Neural progenitor cell (in vitro differentiated cells): ENCODE results near the gene DNAJC30. TPM values are rescaled to one million over a fixed set of nuclear protein-coding genes. Genes with fewer than 3 reads are reported as not detected.

Experiments used
- DNase-seq: peaks from one replicate; pipeline ENCODE4 v3.0.0-alpha.2; 2016; ENCODE audit warnings: low spot score
- H2AFZ ChIP-seq: fragments of 200-600 bp; sonication (generic); replicated peaks from 2 replicates; pipeline ENCODE4 v1.6.1; 2016; ENCODE audit warnings: antibody characterized with exemption
- H3F3A ChIP-seq: fragments of 200-600 bp; sonication (generic); 2 replicates; pipeline ENCODE4 v1.6.1; 2016; ENCODE audit warnings: antibody characterized with exemption, low read depth
- H3K27ac ChIP-seq: fragments of 200-600 bp; sonication (generic); 2 replicates; pipeline ENCODE4 v1.5.1; 2016; ENCODE audit warnings: mild to moderate bottlenecking
- H3K27me3 ChIP-seq: fragments of 200-600 bp; sonication (generic); 2 replicates; pipeline ENCODE4 v1.6.1; 2016; ENCODE audit warnings: mild to moderate bottlenecking, moderate library complexity
- H3K36me3 ChIP-seq: fragments of 200-600 bp; sonication (generic); 2 replicates; pipeline ENCODE4 v1.5.1; 2016
- H3K4me1 ChIP-seq: fragments of 200-600 bp; sonication (generic); 2 replicates; pipeline ENCODE4 v1.6.1; 2016; ENCODE audit warnings: mixed run types
- H3K4me2 ChIP-seq: fragments of 200-600 bp; sonication (generic); 2 replicates; pipeline ENCODE4 v1.6.1; 2016
- H3K4me3 ChIP-seq: fragments of 200-600 bp; sonication (generic); 2 replicates; pipeline ENCODE4 v1.5.1; 2016
- H3K79me2 ChIP-seq: fragments of 200-600 bp; sonication (generic); 2 replicates; pipeline ENCODE4 v1.6.1; 2016; ENCODE audit warnings: low read depth
- H3K9ac ChIP-seq: fragments of 200-600 bp; sonication (generic); 2 replicates; pipeline ENCODE4 v1.6.1; 2016
- H3K9me3 ChIP-seq: fragments of 200-600 bp; sonication (generic); 2 replicates; pipeline ENCODE4 v1.5.1; 2016; ENCODE audit warnings: low read depth
- H4K20me1 ChIP-seq: fragments of 200-600 bp; sonication (generic); 2 replicates; pipeline ENCODE4 v1.6.1; 2016; ENCODE audit warnings: low read depth
- H3K27ac Mint-ChIP-seq: 3 replicates; pipeline ENCODE4 v1.8.0; 2021; ENCODE audit warnings: mixed read lengths
- H3K27me3 Mint-ChIP-seq: 2 replicates; pipeline ENCODE4 v1.8.0; 2022; ENCODE audit warnings: low read depth, mild to moderate bottlenecking, inconsistent platforms, moderate library complexity, mixed read lengths; ENCODE audit not compliant: insufficient read depth
- H3K36me3 Mint-ChIP-seq: 3 replicates; pipeline ENCODE4 v1.8.0; 2021; ENCODE audit warnings: mixed read lengths
- H3K4me1 Mint-ChIP-seq: 3 replicates; pipeline ENCODE4 v1.8.0; 2021; ENCODE audit warnings: mixed read lengths
- H3K4me3 Mint-ChIP-seq: 3 replicates; pipeline ENCODE4 v1.8.0; 2021; ENCODE audit warnings: mild to moderate bottlenecking, moderate library complexity, mixed read lengths
- H3K9me3 Mint-ChIP-seq: 3 replicates; pipeline ENCODE4 v1.8.0; 2020; ENCODE audit warnings: mixed read lengths
- EZH2 ChIP-seq: fragments of 200-600 bp; sonication (generic); IDR thresholded peaks from 2 replicates; pipeline ENCODE4 v1.6.1; 2017; ENCODE audit warnings: antibody characterized with exemption, mild to moderate bottlenecking, moderate library complexity
- EZH2phosphoT487 ChIP-seq: fragments of 200-600 bp; sonication (generic); IDR thresholded peaks from 2 replicates; pipeline ENCODE4 v1.6.1; 2017; ENCODE audit warnings: antibody characterized with exemption
- total RNA-seq: library from RNA; depleted of rRNA; stranded (reverse); fragments of >200 nt; gene quantifications from 2 replicates; pipeline ENCODE4 v1.2.3, GENCODE V29; 2015; ENCODE audit warnings: low replicate concordance
- TF ChIP-seq, protein P1 (sequence below): fragments of 200-600 bp; sonication (generic); IDR thresholded peaks from 2 replicates; pipeline ENCODE4 v1.5.1; 2017; ENCODE audit warnings: antibody characterized with exemption, mild to moderate bottlenecking

The DNAJC30 gene
- total RNA-seq, 1 donor from 2014 or later, result 0.94 TPM

DNA sequence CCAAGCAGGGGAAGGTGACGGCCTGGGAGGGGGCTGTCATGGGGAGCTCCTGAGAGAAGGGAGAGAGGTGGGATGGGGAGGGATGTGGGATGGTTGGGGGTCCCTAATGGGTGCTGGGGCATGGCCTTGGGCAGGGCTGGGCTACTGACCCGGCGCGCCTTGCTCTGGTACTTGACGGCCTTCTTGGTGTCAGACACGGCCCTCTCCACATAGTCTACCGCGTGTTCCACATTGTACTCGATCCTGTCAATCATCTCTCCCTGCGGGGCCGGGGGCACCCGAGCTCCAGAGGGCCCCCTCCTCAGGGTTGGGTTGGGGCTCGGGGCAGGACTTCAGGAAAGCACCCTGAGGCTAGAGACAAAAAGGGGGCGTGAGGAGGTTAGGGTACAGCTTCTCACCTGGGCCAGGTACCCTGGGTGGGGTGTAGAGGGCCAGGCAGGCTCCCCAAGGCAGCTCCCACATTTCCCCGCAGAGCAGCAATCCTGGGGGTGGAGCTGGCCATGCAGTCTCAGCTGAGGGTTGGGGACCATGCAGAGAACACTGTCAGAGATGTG lies 17.4 kb upstream of the DNAJC30 start:
- Histone ChIP-seq H4K20me1 (peaks cover 21% of the 10 kb centered on the region), H3K4me2 (no peak overlapping the region), H3K27ac (no peak overlapping the region), H3F3A (peaks cover 16% of the 10 kb centered on the region), H3K36me3 (no peaks in the 10 kb centered on the region), H3K79me2 (no peaks in the 10 kb centered on the region), H3K4me1 (peaks cover 9% of the 10 kb centered on the region), H2AFZ (no peak overlapping the region), H3K27me3 (no peaks in the 10 kb centered on the region), H3K4me3 (no peak overlapping the region), H3K9ac (no peak overlapping the region), H3K9me3 (no peaks in the 10 kb centered on the region)
- TF ChIP-seq, protein P1, sequence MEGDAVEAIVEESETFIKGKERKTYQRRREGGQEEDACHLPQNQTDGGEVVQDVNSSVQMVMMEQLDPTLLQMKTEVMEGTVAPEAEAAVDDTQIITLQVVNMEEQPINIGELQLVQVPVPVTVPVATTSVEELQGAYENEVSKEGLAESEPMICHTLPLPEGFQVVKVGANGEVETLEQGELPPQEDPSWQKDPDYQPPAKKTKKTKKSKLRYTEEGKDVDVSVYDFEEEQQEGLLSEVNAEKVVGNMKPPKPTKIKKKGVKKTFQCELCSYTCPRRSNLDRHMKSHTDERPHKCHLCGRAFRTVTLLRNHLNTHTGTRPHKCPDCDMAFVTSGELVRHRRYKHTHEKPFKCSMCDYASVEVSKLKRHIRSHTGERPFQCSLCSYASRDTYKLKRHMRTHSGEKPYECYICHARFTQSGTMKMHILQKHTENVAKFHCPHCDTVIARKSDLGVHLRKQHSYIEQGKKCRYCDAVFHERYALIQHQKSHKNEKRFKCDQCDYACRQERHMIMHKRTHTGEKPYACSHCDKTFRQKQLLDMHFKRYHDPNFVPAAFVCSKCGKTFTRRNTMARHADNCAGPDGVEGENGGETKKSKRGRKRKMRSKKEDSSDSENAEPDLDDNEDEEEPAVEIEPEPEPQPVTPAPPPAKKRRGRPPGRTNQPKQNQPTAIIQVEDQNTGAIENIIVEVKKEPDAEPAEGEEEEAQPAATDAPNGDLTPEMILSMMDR, result no peak
- TF ChIP-seq EZH2phosphoT487, result no peak
- TF ChIP-seq EZH2, result no peak
- no peaks in the 10 kb centered on the region for H3K9me3 Mint-ChIP-seq
- H3K4me1 Mint-ChIP-seq, result peaks cover 16% of the 10 kb centered on the region
- H3K4me3 Mint-ChIP-seq, result no peak overlapping the region
- DNase-seq, result no peak
- peaks cover 12% of the 10 kb centered on the region for H3K36me3 Mint-ChIP-seq
- H3K27me3 Mint-ChIP-seq, result peaks cover 11% of the 10 kb centered on the region
- no peak overlapping the region for H3K27ac Mint-ChIP-seq

DNA sequence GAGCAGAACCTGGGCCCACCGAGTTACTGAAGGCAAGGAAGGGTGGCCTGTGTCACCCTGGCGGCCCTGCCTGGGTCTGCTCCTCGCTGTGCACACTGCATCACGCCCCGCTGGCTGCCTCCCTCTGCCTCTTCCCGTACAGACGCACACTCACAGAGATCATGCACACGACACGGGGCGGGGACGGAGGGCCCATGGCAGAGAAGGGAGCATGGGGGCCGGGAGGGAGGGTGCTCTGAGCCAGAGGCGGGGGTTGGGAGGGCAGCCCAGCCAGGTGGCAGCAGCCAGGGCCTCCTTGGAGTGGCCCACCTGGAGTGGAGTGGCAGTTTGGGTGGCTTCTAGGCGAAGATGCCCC lies 16.8 kb upstream of the DNAJC30 start:
- TF ChIP-seq, protein P1, result no peak
- TF ChIP-seq EZH2phosphoT487 (no peak), EZH2 (no peak)
- H3K9me3 Mint-ChIP-seq, result no peaks in the 10 kb centered on the region
- peaks cover 9% of the 10 kb centered on the region for H3K27me3 Mint-ChIP-seq
- H2AFZ ChIP-seq, result no peak overlapping the region
- peaks cover 16% of the 10 kb centered on the region for H3K4me1 Mint-ChIP-seq
- peaks cover 15% of the 10 kb centered on the region for H3K36me3 Mint-ChIP-seq
- no peaks in the 10 kb centered on the region for H3K36me3 ChIP-seq
- peaks cover 9% of the 10 kb centered on the region for H3K4me1 ChIP-seq
- H3F3A ChIP-seq, result peaks cover 16% of the 10 kb centered on the region
- no peaks in the 10 kb centered on the region for H3K79me2 ChIP-seq
- H3K4me3 Mint-ChIP-seq, result no peak overlapping the region
- H3K9ac ChIP-seq, result no peak overlapping the region
- no peak overlapping the region for H3K27ac Mint-ChIP-seq
- H3K27ac ChIP-seq, result no peak overlapping the region
- H3K4me3 ChIP-seq, result no peak overlapping the region
- no peak overlapping the region for H3K4me2 ChIP-seq
- DNase-seq, result no peak
- no peaks in the 10 kb centered on the region for H3K9me3 ChIP-seq
- H3K27me3 ChIP-seq, result no peaks in the 10 kb centered on the region
- H4K20me1 ChIP-seq, result peaks cover 18% of the 10 kb centered on the region

DNA sequence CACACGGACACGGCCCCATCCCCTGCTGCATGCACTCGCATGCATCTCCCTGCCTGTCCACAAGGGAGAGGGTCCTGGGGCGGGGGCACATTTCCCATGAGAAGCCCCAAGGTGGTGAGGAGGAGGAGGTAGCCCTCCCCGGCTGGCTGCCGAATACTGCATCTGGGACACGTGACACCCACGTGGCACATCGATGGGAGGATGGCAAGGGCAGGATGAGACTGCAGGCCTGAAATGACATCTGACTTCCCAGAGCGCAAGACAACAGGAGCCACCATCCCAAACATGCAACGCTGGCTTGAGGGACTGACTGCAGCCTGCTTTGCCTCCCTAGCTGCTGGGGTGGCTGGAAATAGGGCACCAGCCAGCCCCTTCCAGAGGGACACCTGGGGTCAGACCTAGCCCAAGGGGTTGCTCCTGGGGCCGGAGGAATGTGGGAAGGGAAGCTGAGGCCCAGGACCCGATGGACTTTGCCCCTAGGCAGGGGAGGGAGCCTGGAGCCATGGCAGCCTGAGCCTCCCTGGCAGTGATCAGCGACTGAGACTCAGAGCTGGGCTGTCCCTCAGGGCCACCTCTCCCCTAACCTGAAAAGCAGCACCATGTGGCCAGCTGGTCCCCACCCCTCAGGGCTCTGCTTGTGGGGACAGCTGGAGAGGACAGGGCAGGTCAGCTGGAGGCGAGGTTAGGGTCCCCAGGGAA lies 16.3 kb upstream of the DNAJC30 start:
- TF ChIP-seq, protein P1, result no peak
- no peak for DNase-seq
- Histone ChIP-seq H2AFZ (no peak overlapping the region), H3K79me2 (no peaks in the 10 kb centered on the region), H3K9ac (no peak overlapping the region), H3K4me3 (no peak overlapping the region), H4K20me1 (peaks cover 12% of the 10 kb centered on the region), H3K4me2 (no peak overlapping the region), H3K27ac (no peak overlapping the region), H3K27me3 (no peaks in the 10 kb centered on the region), H3F3A (peaks cover 16% of the 10 kb centered on the region), H3K9me3 (no peaks in the 10 kb centered on the region), H3K36me3 (no peaks in the 10 kb centered on the region), H3K4me1 (peaks cover 9% of the 10 kb centered on the region)
- H3K27me3 Mint-ChIP-seq, result peaks cover 9% of the 10 kb centered on the region
- no peak overlapping the region for H3K4me3 Mint-ChIP-seq
- no peaks in the 10 kb centered on the region for H3K9me3 Mint-ChIP-seq
- H3K27ac Mint-ChIP-seq, result no peak overlapping the region
- peaks cover 17% of the 10 kb centered on the region for H3K36me3 Mint-ChIP-seq
- peaks cover 16% of the 10 kb centered on the region for H3K4me1 Mint-ChIP-seq
